A673 (cell line): Measurements from ENCODE around the gene CNGA2. TPM values are rescaled to one million over a fixed set of nuclear protein-coding genes. Genes with fewer than 3 reads are reported as not detected.

ENCODE experiments used
- BruUV-seq: library from RNA; stranded (reverse); fragments of 400-500 nt; replicated peaks from 2 replicates; lab custom pipeline; 2021; lab: Mats Ljungman, UMichigan
- CTCF ChIA-PET: fragments of 300-600 bp; sonication (Branson Sonifier 250); formaldehyde crosslinking; loops from one replicate; lab custom pipeline; 2022; ENCODE audit warnings: antibody characterized with exemption; lab: Charles Lee
- POLR2A ChIA-PET: fragments of 300-600 bp; sonication (Branson Sonifier 250); formaldehyde crosslinking; loops from one replicate; lab custom pipeline; 2022; ENCODE audit warnings: antibody characterized with exemption; ENCODE audit not compliant: low non-redundant PET; lab: Charles Lee
- DNase-seq: peaks from one replicate; pipeline ENCODE4 v3.0.0-alpha.2; 2015; ENCODE audit warnings: low spot score
- H3K27ac ChIP-seq: fragments of 200-600 bp; sonication (generic); 2 replicates; pipeline ENCODE4 v1.5.1; 2016; ENCODE audit warnings: mixed run types, low read depth, mild to moderate bottlenecking, mixed read lengths, antibody characterized with exemption, low read length; ENCODE audit not compliant: poor library complexity, severe bottlenecking
- H3K27me3 ChIP-seq: fragments of 200-600 bp; sonication (generic); replicated peaks from 2 replicates; pipeline ENCODE4 v1.6.1; 2017; ENCODE audit warnings: mixed run types, low read depth, mild to moderate bottlenecking, mixed read lengths, antibody characterized with exemption, low read length; ENCODE audit not compliant: insufficient read depth, poor library complexity
- H3K36me3 ChIP-seq: fragments of 200-600 bp; sonication (generic); 2 replicates; pipeline ENCODE4 v1.6.1; 2016; ENCODE audit warnings: mixed run types, mild to moderate bottlenecking, mixed read lengths, antibody characterized with exemption, low read length; ENCODE audit not compliant: insufficient read depth, poor library complexity, severe bottlenecking
- H3K4me1 ChIP-seq: fragments of 200-600 bp; sonication (generic); 2 replicates; pipeline ENCODE4 v1.6.1; 2017; ENCODE audit warnings: mixed run types, mild to moderate bottlenecking, mixed read lengths, antibody characterized with exemption, low read length; ENCODE audit not compliant: insufficient read depth, poor library complexity, severe bottlenecking
- H3K4me3 ChIP-seq: fragments of 200-600 bp; sonication (generic); 2 replicates; pipeline ENCODE4 v1.5.1; 2016; ENCODE audit warnings: low read depth, mixed run types, mild to moderate bottlenecking, mixed read lengths, low read length; ENCODE audit not compliant: poor library complexity, severe bottlenecking
- H3K9me3 ChIP-seq: fragments of 200-600 bp; sonication (generic); 2 replicates; pipeline ENCODE4 v1.6.1; 2016; ENCODE audit warnings: mixed run types, low read depth, mild to moderate bottlenecking, mixed read lengths, antibody characterized with exemption, low read length; ENCODE audit not compliant: poor library complexity, severe bottlenecking
- CTCF ChIP-seq: fragments of 300-800, 200-600 bp; sonication (generic); conservative IDR thresholded peaks from 2 replicates; pipeline ENCODE4 v1.5.1; 2017; ENCODE audit warnings: low read depth, mild to moderate bottlenecking, antibody characterized with exemption, low read length, moderate library complexity, mixed read lengths
- EZH2 ChIP-seq: fragments of 200-600 bp; sonication (generic); IDR thresholded peaks from 2 replicates; pipeline ENCODE4 v1.6.1; 2017; ENCODE audit warnings: borderline replicate concordance, low read depth, mild to moderate bottlenecking, mixed read lengths, antibody characterized with exemption, low read length; ENCODE audit not compliant: poor library complexity, severe bottlenecking
- intact Hi-C: fragments of 100-400 bp; cut with micrococcal nuclease; formaldehyde crosslinking; loops from one replicate; pipeline ENCODE4 v1.10.0; 2022; ENCODE audit not compliant: unreplicated experiment
- total RNA-seq: library from RNA; stranded (reverse); gene quantifications from 2 replicates; pipeline ENCODE4 v1.2.3, GENCODE V29; 2021

The CNGA2 gene
- total RNA-seq, 1 experiment from 2014 or later: not detected

GRCh38 chrX:151727346-151727745 lies 7.2 kb upstream of the CNGA2 start:
- DNase-seq: no peak
- Histone ChIP-seq H3K27ac (no peak overlapping the region), H3K4me3 (no peak overlapping the region), H3K4me1 (no peaks in the 10 kb centered on the region), H3K36me3 (no peaks in the 10 kb centered on the region), H3K27me3 (peaks cover 3% of the 10 kb centered on the region), H3K9me3 (no peaks in the 10 kb centered on the region)
- TF ChIP-seq EZH2 (no peak), CTCF (no peak)
- ChIA-PET CTCF (no interaction called here), POLR2A (no interaction called here)
- intact Hi-C loops: no loop called here
- no TSS peak for BruUV-seq

DNA sequence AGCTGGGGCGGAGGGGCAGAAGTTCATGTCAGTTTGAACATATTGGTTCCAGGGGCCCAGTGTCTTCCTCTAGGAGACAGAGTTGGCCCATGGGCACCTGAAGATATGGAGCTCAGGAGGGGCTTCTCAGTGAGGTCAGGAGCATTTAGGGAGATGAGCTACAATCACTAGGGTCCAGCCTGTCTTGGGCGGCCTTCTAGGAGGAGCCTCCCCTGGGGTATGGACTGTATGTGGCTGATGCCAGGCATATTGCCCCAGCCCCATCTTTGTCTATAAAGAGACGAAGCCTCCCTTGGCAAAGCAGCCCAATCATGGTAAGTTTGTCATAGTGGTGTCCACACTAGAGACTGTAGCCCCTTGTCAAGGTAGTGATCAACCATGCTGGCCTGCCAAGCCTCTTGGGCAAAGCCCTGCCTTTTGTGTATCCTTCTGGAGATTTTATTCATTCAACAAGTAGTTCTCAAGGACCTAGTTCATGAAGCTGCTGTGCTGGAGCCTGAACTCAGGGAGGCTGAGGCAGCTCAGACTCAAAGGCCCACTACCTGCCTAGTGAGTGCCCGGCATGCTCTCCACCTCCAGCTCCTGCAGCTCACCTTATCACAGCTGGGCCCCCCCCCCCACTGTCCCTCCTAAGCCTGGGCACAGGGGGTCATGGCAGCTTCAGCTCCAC lies 5.4 kb upstream of the CNGA2 start:
- no peak overlapping the region for H3K4me3 ChIP-seq
- peaks cover 12% of the 10 kb centered on the region for H3K27me3 ChIP-seq
- H3K27ac ChIP-seq: no peak overlapping the region
- ChIA-PET POLR2A (no interaction called here), CTCF (no interaction called here)
- H3K4me1 ChIP-seq: no peaks in the 10 kb centered on the region
- no peaks in the 10 kb centered on the region for H3K36me3 ChIP-seq
- intact Hi-C loops: no loop called here
- DNase-seq: no peak
- H3K9me3 ChIP-seq: no peaks in the 10 kb centered on the region
- BruUV-seq: no TSS peak
- TF ChIP-seq EZH2 (no peak), CTCF (no peak)

DNA sequence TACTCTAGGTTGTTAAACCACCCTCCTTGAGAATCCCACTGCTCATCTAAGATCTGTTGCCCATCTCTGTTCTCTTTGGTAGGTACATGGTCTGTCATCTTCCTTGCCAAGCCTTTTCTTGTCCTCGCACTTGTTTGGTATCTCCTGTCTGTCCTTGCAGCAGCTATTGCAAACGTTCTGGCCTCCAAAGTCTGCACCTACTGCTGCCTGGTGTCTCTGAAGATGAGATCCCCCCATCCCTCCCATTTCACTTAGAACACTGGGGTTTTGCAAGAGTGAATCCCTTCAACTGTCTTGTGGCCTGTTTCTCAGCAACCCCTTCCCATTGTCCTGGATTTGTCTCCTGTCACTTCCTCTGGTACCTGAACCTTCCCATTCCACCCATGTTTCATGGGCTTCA lies 673 bp downstream of the CNGA2 start:
- no TSS peak for BruUV-seq
- intact Hi-C loops: no loop called here
- CTCF ChIA-PET: no interaction called here
- no peaks in the 10 kb centered on the region for H3K4me1 ChIP-seq
- TF ChIP-seq CTCF: no peak
- TF ChIP-seq EZH2: no peak
- peaks cover 12% of the 10 kb centered on the region for H3K27me3 ChIP-seq
- no peak for DNase-seq
- no peaks in the 10 kb centered on the region for H3K9me3 ChIP-seq
- POLR2A ChIA-PET: no interaction called here
- H3K27ac ChIP-seq: no peak overlapping the region
- H3K4me3 ChIP-seq: no peak overlapping the region
- no peaks in the 10 kb centered on the region for H3K36me3 ChIP-seq
